GM12891 (cell line): Measurements from ENCODE around the gene HMGCS1.

ENCODE experiments used
- DNase-seq: peaks from one replicate; pipeline ENCODE4 v3.0.0; 2011; ENCODE audit warnings: low spot score; ENCODE audit not compliant: insufficient read length
- FAIRE-seq: peaks from 2 replicates; lab custom pipeline; 2011; peaks lifted over from hg19 to GRCh38; lab: Jason Lieb, UNC
- PAX5 ChIP-seq: IDR thresholded peaks from 2 replicates; pipeline ENCODE4 v1.6.1; 2011; ENCODE audit warnings: low read length, moderate library complexity, mild to moderate bottlenecking; ENCODE audit not compliant: insufficient read depth, severe bottlenecking
- POLR2A ChIP-seq: IDR thresholded peaks from 2 replicates; pipeline ENCODE4 v1.6.1; 2011; ENCODE audit warnings: low read depth, low read length, control low read depth
- POLR2AphosphoS5 ChIP-seq: IDR thresholded peaks from 2 replicates; pipeline ENCODE4 v1.6.1; 2011; ENCODE audit warnings: low read depth, low read length, control low read depth
- POU2F2 ChIP-seq: IDR thresholded peaks from 2 replicates; pipeline ENCODE4 v1.6.1; 2011; ENCODE audit warnings: low read depth, mild to moderate bottlenecking, control low read depth, low read length, moderate library complexity
- SPI1 ChIP-seq: IDR thresholded peaks from 2 replicates; pipeline ENCODE4 v1.6.1; 2011; ENCODE audit warnings: low read depth, low read length, control low read depth
- TAF1 ChIP-seq: IDR thresholded peaks from 2 replicates; pipeline ENCODE4 v1.6.1; 2011; ENCODE audit warnings: low read depth, low read length, control low read depth

Gene HMGCS1

DNA sequence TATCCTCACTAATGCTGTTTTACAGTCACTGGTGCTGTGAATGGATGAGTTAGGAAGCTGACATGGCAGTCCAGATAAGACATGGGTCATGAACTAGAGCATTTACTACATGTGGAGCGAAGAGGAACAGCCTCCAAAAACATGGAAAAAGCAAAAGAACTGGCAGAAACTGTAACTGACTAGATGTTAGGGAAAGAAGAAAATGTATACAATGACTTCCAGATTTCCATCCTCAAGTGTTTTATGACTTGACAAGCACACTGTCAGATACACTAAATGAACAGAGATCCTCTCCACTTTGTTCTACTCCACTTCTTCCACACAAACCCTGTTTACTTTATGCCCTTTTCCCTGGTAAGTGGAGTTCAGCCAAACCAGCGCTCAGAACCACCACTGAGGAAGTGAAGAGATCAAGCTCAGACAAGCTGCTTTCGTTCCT is 11.5 kb downstream of the HMGCS1 start:
- TF ChIP-seq SPI1 (0 out of 2 replicates have a peak, but pooled peaks have one; percentile 6), POLR2A (no peak)
- FAIRE-seq (no peak), DNase-seq (no peak)

GRCh38 chr5:43300112-43300511 is 13.1 kb downstream of the HMGCS1 start:
- FAIRE-seq (no peak), DNase-seq (no peak)
- TF ChIP-seq POLR2A, result no peak
- TF ChIP-seq PAX5, result no peak
- no peak for TF ChIP-seq POLR2AphosphoS5
- TF ChIP-seq SPI1, result no peak
- no peak for TF ChIP-seq POU2F2
- no peak for TF ChIP-seq TAF1

DNA sequence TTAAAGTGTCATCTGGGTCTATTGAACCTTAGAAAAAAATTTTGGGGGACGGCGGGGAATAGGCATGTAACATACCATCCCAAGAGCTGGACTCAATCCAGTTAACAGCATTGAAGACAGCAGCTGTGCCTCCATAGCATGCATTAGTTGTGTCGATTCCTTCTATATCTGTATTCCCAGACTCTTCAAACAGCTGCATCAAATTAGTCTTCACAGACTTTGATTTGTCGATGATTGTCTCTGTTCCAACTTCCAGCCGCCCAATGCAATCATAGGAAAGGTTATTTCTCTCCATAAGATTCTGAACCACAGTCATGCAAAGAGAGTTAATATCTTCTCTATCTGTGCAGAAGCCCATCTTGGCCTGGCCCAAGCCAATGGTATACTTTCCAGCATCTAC is 14.8 kb downstream of the HMGCS1 start:
- DNase-seq (no peak), FAIRE-seq (no peak)
- TF ChIP-seq POU2F2, result no peak
- TF ChIP-seq POLR2A, result no peak
- TF ChIP-seq POLR2AphosphoS5, result no peak
- no peak for TF ChIP-seq SPI1
- no peak for TF ChIP-seq PAX5
- TF ChIP-seq TAF1, result no peak

GRCh38 chr5:43296835-43297234 is 16.4 kb downstream of the HMGCS1 start:
- TF ChIP-seq SPI1, result no peak
- TF ChIP-seq TAF1, result no peak
- no peak for TF ChIP-seq PAX5
- no peak for TF ChIP-seq POU2F2
- no peak for TF ChIP-seq POLR2AphosphoS5
- no peak for TF ChIP-seq POLR2A
- FAIRE-seq, result no peak
- DNase-seq, result no peak

DNA sequence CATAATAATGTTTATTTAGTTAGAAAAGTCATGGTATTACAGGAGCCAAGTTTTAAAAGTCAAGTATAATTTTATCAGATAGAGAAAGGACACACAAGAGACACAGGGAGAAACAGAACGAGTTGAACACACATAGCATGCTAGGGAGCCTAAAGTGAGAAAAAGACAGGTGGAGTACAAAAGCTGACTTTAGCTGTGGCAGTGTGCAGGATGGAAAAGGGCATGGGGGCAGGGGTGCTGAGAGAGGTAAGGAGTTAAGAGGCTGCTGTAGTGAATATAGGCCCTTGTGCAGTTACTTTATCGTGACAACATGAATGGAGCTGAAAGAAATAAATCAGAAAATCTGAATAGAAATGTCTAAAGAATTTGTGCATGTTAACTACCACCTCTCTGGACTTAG is 18.0 kb downstream of the HMGCS1 start:
- FAIRE-seq (no peak), DNase-seq (no peak)
- TF ChIP-seq PAX5, result no peak
- no peak for TF ChIP-seq POU2F2
- TF ChIP-seq TAF1, result no peak
- TF ChIP-seq SPI1, result no peak
- TF ChIP-seq POLR2AphosphoS5, result no peak
- TF ChIP-seq POLR2A, result no peak

- FAIRE-seq (no peak), DNase-seq (no peak)
- TF ChIP-seq TAF1 (no peak), PAX5 (no peak), POLR2AphosphoS5 (no peak), SPI1 (no peak), POU2F2 (no peak), POLR2A (no peak)
Measured at GRCh38 chr5:43294226-43294625, 19.0 kb downstream of the HMGCS1 start.

GRCh38 chr5:43290726-43291125 is 22.5 kb downstream of the HMGCS1 start:
- FAIRE-seq (no peak), DNase-seq (no peak)

GRCh38 chr5:43288269-43288831 is 24.9 kb downstream of the HMGCS1 start:
- no peak for FAIRE-seq
- no peak for DNase-seq
- no peak for TF ChIP-seq POU2F2
- no peak for TF ChIP-seq TAF1
- TF ChIP-seq SPI1, result no peak
- no peak for TF ChIP-seq PAX5
- no peak for TF ChIP-seq POLR2A
- no peak for TF ChIP-seq POLR2AphosphoS5

More at GRCh38 chr5:43290726-43291125, 22.5 kb downstream of the HMGCS1 start:
- no peak for TF ChIP-seq SPI1
- TF ChIP-seq POLR2A, result no peak
- no peak for TF ChIP-seq TAF1
- no peak for TF ChIP-seq PAX5
- TF ChIP-seq POU2F2, result no peak
- no peak for TF ChIP-seq POLR2AphosphoS5

- FAIRE-seq (no peak), DNase-seq (no peak)
- TF ChIP-seq PAX5, result no peak
- TF ChIP-seq SPI1, result no peak
- no peak for TF ChIP-seq TAF1
- TF ChIP-seq POLR2AphosphoS5, result no peak
- no peak for TF ChIP-seq POU2F2
- TF ChIP-seq POLR2A, result no peak
Measured at GRCh38 chr5:43287493-43287892, 25.7 kb downstream of the HMGCS1 start.

- DNase-seq (no peak), FAIRE-seq (no peak)
- no peak for TF ChIP-seq SPI1
- no peak for TF ChIP-seq POLR2AphosphoS5
- no peak for TF ChIP-seq TAF1
- no peak for TF ChIP-seq POLR2A
- no peak for TF ChIP-seq PAX5
- TF ChIP-seq POU2F2, result no peak
Measured at GRCh38 chr5:43286623-43287022, 26.6 kb downstream of the HMGCS1 start.
